Activated T-cell treated with anti-CD3 and anti-CD28 coated beads, Interleukin-2, amount 50 U/mL, for 1 hour (primary cell): ENCODE measurements around the gene PPP1R17.

Experiments used
- DNase-seq: peaks from one replicate; pipeline ENCODE4 v3.0.0-alpha.2; 2020

PPP1R17 gene

DNA sequence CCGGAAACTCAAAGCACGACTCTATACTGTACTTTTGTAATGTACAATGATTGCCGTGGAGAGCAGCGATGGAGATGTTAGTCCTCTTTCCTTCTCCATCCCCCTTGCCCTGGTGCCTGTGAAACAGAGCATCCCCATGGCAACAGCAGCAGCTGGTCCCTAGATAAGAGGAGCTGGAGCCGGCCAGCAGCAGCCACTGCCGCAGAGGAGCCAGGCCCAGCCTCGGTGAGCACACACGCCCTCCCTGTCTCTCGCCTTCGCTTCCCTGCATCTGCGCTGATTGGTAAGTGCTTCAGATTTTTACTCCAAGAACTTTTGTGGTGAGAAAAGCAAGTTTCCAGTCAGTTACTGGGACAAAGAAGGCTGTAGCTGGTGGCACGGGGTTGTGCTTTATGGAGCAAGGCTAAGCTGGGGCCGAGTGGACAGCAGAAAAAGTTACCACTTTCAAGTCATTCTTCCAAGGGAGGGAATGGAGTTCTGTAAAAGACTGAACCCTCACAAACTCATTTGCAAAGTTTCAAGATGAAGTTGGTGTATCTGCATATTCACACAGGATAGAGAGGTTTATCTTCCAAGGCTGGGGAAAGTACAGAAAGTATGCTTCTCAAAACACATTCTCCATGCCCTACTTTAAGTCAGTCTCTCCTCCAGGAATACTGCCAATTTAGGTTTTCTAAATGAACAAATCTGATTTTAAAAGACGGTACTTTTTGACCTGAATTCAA lies at the start of gene PPP1R17:
PPP1R17 (plus strand) TSS at position 192 of the 725 bp plus-strand sequence. CDS start 5,227 bp downstream, outside the sequence.
- DNase-seq = no peak

DNA sequence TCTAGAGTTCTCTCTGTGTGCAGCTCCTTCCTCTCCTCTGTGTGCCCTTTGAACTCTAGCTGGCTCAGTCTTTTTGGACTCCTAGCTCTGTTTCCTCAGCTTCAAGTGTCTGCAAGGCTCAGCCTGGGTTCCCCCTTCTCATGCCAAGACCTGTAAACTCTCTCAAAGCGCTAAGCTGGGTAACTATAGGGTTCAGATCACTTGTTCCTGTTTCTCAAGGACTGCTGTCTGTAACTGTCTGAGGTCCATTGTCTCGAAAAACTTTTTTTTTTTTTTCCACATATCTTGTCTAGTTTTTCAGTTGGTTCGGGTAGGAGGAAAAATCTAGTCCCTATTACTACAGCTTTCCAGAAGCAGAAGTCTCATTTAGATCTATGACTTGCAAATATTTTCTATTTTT lies 46.6 kb upstream of the PPP1R17 start:
- no peak for DNase-seq

DNA sequence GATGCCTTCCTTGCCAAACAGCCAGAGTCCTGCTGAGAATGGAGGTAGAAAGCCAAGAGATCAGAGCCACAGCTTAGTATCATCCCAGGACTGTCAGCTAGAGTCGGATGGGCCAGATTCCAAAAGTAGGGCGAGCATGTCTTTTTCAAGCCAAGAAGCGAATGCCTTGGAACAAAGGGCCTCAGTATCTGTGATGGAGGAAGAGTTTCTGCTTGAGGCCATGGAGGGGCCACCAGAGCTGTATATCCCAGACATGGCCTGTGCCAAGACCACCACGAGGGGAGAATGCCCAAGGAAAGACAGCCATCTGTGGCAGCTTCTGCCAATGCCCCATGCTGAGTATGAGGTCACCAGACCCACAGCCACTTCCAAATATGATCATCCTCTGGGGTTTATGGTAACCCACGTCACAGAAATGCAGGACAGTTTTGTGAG lies 44.3 kb upstream of the PPP1R17 start:
- no peak for DNase-seq

DNA sequence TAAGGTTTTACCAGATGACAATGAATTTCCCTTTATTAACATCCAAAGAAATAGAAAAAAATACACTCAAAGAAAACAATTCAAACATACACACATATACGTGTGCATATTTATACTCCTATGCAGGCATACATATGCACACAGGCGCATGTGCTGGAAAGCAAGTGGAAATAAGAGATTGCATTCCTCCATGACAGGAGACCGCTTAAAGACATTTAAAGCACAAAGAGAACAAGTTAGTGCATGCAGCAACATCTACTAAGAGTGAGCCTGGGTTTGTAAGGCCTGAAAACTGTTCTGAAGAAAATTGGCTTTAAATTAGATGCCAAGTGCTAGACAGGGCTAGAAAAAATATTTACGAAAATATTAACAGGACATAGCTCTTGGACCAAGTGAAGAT lies 40.1 kb upstream of the PPP1R17 start:
- no peak for DNase-seq

DNA sequence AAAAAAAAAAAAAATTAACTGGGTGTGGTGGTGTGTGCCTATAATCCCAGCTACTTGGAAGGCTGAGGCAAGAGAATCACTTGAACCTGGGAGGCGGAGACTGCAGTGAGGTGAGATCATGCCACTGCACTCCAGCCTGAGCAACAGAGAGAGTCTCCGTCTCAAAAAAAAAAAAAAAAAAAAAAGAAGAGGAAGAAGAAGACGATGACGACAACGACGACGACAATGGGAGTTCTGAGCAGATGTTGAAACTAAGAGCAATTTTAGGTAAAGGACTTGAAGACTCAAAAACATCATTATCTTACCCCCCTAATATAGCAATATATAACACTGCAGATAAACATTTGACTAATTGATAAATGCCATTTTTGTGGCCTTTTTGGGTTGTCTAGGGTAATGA lies 39.5 kb upstream of the PPP1R17 start:
- DNase-seq = no peak

DNA sequence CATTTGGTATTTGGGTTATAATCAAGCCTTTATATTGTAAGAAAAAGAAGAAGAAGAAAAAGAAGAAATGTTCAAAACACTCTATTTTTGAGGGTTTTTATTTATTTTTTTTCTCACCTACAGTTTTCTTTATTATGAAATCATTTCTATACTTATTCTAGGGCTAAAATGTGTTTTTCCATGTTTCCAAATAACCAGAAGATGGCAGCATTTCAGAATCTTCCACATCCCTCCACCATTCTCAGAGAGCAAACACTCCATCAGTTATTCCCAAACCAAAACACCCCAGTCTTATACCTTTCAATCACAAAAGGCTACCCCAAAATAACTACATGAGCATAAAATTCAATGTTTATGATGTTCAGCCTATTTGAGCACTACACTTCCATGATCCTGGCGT lies 38.7 kb upstream of the PPP1R17 start:
- DNase-seq = no peak

DNA sequence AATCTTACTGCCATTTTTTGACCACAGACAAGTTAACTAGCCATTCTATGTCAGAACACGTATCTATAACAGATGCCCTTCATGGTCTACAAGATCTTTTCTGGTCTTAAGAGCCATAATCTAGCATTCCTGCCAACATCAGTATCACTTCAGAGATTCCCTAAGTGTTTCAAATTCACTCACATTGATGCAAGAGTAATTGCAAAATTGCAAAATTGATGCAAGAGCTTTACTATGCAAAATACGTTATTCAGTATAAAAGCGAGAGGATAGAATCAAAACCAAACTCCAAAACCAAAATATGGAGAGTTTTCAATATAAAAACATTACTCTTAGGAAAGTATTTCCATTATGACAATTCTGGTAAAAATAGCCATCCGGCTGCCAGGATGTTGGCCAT lies 38.1 kb upstream of the PPP1R17 start:
- DNase-seq = no peak

DNA sequence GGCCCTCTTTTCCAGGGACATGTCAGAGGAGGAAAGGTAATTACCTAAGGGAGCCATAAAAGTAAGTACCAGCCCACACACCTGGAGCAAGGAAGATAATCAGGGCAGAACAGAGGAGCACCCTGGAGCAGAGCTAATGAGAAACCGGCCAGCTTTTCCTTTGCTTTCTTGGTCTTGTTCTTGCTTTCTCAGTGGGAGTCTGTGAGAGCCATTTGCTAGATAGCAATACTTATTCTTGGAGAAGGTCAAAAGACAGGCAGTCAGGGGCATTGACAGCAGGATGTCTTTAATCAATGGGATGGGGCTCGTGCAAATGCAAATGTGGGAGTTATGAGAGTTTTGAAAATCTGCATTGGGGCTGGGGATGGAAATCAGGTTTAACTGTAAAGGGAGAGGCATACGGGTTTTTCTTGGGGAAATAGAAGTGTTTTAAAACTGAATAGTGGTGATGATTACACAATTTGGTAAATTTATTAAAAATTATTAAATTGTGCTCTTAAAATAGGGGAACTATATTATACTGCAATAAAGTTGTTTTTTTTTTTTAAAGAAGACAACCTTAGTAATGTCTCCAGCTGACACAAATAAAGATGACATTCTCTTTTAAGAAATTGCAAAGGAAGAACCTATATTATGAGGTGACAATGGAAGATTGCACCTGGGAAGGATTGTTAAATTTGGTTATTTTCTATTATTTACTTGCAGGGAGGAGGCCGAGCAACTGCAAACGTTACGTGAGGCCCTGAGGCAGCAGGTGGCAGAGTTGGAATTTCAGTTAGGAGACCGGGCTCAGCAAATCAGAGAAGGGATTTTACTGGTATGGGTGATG lies 35.6 kb upstream of the PPP1R17 start:
- no peak for DNase-seq

DNA sequence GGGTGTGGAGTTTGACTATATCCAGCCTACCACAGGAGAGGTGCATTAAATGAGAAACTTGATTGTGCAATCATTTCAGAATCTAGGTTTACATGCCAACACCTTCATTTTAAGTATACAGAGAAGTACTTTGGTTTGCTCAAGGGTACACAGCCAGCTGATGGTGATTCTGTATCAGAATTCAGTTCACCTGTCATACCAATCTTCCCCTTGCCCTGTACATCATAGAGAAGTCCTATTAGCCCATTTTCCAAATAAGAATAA lies 35.0 kb upstream of the PPP1R17 start:
- no peak for DNase-seq

DNA sequence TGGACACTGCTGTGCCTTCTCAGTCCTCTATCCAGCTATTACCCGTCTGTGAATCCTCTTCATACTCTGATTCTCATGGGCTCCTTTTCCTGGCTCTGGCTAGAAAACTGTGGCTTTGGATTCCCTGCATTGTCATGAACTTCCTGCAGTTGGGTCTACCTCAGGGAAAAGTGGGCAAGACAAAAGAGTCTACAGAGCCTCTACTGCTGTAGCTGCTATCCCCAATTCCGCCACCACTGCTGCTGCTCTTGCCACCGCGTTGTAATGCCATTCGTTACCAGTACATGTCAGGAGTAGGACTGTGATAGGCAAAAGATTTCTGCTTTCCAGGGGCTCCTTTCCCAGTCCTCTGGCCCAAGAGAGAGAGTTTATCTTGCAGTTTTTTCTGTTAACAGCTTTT lies 23.9 kb upstream of the PPP1R17 start:
- no peak for DNase-seq

DNA sequence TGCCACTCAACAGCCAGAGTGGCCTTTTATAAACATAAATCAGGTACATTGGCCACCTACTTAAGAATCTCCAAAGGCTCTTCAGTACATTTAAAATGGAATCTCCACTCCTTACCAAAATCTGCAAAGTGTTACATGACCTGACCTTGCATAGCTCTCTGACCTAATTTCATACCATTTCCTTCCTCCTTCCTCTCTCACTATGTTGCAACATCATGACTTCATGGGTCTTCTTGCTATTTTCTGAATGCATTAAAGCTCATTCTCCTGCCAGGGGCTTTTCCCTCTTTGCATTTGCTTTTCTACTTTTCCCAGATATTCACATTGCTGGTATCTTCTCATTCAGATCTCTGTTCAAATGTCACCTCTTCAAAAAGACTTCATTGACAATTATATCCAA lies 22.1 kb upstream of the PPP1R17 start:
- DNase-seq = no peak

DNA sequence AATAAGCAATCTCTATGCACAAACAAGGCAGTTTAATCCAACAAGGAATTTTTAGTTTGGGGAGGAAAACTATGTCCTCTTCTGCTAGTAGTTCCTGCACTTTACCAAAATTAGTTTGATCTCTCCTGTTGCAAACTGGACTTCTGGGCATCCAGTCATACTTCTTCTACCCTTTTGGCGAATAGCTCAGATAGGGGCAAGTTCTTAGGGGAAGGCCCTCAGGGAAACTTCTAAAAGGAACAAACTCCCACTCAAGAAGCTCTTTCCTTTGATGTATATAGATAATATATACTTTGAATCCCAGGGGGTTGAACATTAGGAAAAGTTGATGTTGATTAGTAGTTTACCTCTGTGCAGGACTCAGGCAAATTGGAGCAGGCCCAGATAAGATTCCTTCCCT lies 21.5 kb upstream of the PPP1R17 start:
- DNase-seq = no peak

DNA sequence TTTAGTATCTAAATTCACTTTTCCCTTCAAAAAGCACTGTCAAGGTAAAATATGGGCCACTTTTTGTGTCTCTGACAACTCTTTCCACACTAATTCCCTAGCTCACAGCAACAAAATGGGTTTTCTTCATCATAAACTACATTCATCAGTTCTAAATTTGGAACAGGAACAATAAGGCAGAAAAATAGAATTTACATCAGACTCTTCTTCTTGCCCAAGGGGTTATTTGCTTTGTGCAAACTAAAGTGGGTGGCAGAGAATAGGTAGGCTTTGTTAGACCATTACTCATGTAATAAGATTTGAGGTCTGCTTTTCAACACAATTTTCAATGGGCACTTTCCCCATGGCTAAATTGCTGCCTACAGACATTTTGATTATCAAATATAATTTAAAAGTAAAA lies 17.6 kb upstream of the PPP1R17 start:
- DNase-seq = no peak

DNA sequence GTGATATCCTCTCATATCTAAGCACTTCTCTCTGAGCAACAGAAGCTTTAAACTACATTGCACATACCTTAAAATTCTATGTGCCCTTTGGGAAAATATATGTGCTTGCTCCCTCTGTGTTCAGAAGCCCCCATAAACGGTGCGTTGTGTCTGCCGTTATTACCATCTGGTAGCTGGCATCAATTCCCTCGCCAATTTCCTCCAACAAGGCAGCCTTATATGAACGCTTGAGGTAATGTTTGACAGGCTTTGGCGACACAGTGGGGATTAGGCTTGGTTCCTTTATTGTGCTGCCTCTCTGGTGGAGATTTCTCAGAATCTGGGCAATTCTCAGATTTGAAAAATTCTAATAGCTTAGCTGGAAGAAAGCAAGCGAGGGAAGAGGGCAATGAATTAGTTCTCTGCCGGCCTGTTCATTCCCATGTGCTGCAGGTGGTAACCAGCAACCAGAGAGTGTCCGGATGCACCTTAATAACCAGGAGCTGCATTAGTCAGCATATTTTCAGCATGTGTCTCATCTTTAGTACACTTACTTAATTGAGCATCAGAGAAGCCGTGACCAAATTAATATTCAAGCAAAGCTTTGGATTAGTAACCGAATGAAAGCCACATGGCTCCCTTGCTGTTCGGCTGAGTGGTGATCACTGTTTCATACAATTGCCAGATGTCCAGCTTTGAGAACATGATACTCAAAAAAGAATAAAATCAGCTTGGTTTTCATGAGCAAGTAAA lies 7.3 kb upstream of the PPP1R17 start:
- DNase-seq = no peak

DNA sequence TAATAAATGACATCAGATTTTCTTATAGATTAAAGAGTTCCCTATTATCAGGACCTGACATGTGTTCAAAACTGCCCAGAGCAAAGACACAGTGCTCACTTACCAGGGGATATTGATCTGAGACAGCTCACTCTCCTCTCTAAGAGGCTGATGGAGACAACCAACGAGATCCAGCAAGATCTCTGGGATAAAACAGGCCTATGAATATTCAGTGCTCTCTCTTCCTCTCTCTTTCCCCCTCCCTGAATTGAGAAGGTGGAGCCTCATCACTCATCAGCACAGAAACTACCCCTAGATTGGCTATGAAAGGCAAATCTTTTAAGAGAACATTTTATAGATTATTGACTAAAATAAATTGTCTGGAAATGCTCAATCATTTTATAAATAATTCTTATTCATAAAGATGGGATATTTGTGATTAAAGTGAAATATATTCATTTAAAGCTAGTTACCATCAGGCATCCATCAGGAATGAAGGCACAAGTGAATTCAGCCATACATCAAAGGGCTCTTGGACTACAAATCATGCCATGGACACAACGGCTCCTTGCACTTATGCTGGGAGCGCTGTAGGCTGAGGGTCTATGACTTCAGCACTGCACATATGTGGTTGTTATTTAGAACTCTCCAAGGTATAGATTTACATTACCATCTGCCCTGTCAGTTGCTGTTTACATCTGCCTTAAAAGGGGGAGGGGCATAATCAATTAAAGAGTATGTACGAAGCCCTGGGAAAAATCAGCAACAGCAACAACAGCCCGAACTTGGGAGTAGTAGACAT lies 3.4 kb upstream of the PPP1R17 start:
- DNase-seq = no peak

DNA sequence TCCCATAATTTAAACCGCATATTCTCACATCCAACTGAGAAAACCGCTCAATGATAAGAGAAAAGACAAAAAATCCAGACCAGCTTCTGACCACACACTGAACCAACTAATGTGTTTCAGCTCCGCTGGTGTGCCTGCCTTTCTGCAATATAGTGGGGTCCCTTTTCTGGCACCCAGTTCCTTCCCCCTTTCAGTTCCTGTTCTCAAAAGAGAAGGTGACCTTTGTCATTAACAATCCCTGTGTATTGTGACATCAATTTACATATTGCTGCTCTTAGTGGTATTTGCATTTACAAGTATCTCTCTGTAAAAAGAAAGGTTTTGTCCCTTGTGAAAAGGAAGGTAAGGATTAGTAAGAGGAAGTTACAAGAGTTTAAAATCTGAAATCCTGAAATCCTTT lies 1.4 kb downstream of the PPP1R17 start:
- no peak for DNase-seq

DNA sequence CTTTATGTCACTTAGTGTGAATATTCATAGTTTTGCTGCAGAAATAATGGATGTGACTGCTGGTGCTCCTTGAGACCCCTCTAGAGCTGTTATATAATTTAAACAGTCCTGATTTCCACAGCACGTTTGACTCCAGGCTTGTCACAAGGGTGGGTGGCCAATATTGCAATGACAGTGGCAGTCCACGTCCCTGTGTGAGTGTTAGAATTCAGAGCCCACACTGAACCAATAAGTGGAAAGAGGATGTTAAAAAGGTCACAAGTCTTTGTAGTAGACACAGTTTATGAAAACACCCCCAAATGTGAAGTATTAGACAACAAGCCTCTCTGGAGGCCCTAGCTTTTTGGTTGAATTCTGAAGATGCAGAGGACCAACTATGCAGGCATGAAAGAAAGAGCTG lies 2.0 kb downstream of the PPP1R17 start:
- DNase-seq = no peak

DNA sequence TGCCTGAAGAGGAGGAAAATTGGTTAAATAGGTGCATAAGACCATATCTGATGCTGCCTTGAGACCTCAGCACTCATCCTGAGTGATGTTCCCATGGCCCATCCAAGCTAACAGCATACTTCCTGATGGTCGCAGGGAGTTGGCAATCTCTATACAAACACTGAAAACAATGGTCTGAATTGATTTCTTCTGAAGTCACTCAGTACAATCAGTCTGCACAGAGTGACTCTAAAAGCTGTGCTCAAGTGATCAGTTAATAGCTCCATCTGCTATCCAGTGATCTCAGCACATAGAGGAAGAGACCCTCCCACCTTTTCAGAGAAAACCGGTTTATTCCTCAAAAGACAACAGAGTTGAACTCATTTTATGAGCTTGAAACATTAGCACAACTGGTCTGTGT lies 3.9 kb downstream of the PPP1R17 start:
- no peak for DNase-seq

DNA sequence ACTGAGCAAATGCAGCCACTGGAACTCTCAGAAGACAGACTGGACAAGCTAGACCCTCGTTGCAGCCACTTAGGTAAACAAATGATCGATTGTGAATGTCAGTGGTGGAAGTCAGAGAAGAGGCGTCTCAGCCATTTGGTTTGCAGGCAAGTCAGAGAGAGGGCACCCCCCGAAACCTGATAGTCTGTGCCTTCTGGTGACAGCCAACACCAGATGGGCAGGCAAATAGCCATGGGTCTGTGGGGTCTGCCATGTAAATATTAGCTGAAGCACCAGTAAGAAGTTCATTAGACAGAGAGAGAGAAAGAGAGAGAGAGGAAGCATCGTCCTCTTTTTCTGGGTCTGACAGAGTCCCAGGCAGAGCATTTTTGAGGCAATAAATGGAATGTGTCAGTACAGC lies 5.4 kb downstream of the PPP1R17 start:
- DNase-seq = no peak

DNA sequence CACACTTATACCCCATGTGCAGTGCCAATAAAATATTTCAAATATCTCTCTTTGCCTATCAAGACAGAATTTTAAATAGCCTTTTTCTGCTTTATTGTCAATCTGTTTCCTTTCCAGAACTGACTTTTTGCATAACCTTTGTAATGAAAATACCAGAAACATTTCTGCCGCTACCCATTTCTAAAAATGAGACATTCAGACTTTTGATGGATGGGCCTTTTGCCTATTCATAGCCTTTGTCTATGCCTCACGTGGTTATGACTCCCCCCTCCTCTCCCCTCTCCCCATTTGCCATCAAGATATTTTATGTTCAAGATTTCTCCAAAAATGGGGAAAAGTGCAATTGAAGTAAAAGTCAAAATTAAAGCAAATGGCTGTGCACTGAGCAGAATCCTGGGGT lies 5.9 kb downstream of the PPP1R17 start:
- DNase-seq = no peak

DNA sequence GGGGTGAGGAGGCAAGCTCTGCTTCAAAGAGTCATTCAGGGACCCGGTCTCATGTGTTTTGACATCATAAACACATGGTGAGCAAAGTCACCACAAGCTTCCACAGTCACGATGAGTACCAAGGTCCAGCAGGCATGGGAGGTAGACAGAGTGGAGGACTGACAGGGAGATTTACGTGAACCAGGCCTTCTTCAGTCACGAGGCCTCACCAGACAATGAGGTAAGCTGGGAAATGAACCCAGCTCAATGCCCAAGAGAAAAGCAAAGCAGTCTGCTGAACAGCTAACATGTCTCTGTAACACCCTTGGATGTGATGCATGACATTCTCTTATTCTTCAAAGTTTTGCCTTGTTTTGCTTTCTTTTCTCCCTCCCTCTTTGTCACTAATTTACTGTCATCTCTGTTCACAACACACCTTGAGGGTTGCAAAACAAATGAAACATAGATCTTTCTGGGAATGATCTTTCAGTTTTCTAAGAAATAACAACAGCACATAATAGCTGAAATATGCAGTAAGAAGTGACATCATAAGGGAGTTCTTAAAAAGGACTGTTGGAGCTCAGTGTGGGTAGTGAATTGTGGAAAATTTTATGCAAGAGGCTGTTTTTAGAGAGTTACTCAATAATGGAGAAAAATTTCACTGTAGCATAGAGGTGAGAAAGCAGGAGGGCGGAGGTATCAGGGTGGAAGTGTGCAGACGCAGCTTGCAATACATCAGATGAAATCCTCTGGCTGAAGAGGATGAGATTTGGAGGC lies 9.0 kb downstream of the PPP1R17 start:
- no peak for DNase-seq

DNA sequence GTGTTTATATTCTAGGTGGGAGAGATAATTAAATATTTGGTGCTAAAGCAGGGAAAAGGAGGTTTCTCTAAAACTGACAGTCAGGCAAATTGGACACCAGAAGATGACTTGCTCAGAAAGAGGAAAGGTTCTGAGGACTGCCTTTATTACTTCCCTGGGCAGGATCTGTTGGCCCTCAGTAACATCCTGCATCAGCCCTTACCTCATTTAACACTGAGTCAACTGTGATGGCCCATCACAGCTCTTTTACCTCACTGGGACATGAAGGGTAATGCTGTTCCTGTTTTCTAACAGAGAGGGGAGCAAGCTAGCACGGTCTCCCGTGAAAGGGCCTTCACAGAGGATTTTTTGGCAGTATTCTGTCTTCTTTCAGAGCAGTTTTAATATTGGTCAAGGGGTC lies 12.0 kb downstream of the PPP1R17 start:
- DNase-seq = no peak

DNA sequence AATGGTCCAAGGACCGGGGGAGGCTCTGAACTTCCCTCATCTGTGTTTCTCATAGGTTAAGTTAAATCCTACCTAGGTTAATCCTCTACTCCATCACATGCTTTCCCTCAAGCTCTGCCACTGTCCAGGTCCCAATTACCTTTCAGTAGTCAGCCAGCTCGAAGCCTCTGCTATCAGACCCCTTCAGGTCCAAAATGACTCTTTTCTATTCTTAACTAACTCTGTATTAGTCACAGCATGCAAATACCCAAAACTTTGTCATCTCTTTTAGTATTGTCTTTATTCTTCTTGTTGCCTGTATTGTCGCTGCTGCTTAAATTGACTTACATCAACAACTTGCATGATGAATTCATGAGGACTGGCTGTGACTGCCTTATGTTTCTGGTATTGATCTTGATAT lies 15.3 kb downstream of the PPP1R17 start:
- no peak for DNase-seq
